ENCODE results near the gene PIGU.
"Not testable (repeated sequence)": the region's sequence is repeated elsewhere in the genome, so short reads cannot be mapped to it uniquely, and the experiment has no call there.

The PIGU gene

GRCh38 chr20:34621383-34622367, 55.2 kb downstream of the PIGU start:
- no peak for DNase-seq (ENCODE audit: low read depth)

GRCh38 chr20:34621036-34621343, 55.9 kb downstream of the PIGU start:
- DNase-seq (ENCODE audit: low read depth), result no peak

GRCh38 chr20:34618676-34619075, 58.2 kb downstream of the PIGU start:
- no peak for DNase-seq (ENCODE audit: low read depth)

- not testable (repeated sequence) for DNase-seq (ENCODE audit: low read depth)
Observed at GRCh38 chr20:34616913-34617312, 60.0 kb downstream of the PIGU start.

GRCh38 chr20:34615477-34615876, 61.4 kb downstream of the PIGU start:
- DNase-seq (ENCODE audit: low read depth), result no peak

GRCh38 chr20:34611976-34612375, 64.9 kb downstream of the PIGU start:
- DNase-seq (ENCODE audit: low read depth), result not testable (repeated sequence)

GRCh38 chr20:34607066-34607465, 69.8 kb downstream of the PIGU start:
- DNase-seq (ENCODE audit: low read depth), result no peak

GRCh38 chr20:34604980-34605788, 71.7 kb downstream of the PIGU start:
- DNase-seq (ENCODE audit: low read depth), result no peak

- DNase-seq (ENCODE audit: low read depth), result no peak
Observed at GRCh38 chr20:34600892-34601653, 75.8 kb downstream of the PIGU start.

- DNase-seq (ENCODE audit: low read depth), result no peak
Observed at GRCh38 chr20:34595377-34596184, 81.3 kb downstream of the PIGU start.

GRCh38 chr20:34586488-34587163, 90.3 kb downstream of the PIGU start:
- no peak for DNase-seq (ENCODE audit: low read depth)

GRCh38 chr20:34585019-34585418, 91.9 kb downstream of the PIGU start:
- no peak for DNase-seq (ENCODE audit: low read depth)

- no peak for DNase-seq (ENCODE audit: low read depth)
Observed at GRCh38 chr20:34583544-34583943, 93.3 kb downstream of the PIGU start.

- no peak for DNase-seq (ENCODE audit: low read depth)
Observed at GRCh38 chr20:34582911-34583310, 94.0 kb downstream of the PIGU start.

GRCh38 chr20:34582221-34582620, 94.7 kb downstream of the PIGU start:
- DNase-seq (ENCODE audit: low read depth), result no peak

- DNase-seq (ENCODE audit: low read depth), result no peak
Observed at GRCh38 chr20:34581341-34582184, 95.3 kb downstream of the PIGU start.

- DNase-seq (ENCODE audit: low read depth), result no peak
Observed at GRCh38 chr20:34579979-34580940, 96.6 kb downstream of the PIGU start.

- DNase-seq (ENCODE audit: low read depth), result no peak
Observed at GRCh38 chr20:34579191-34579978, 97.5 kb downstream of the PIGU start.

Measured in stimulated activated CD8-positive, alpha-beta memory T cell treated with anti-CD3 and anti-CD28 coated beads, Interleukin-12 subunit alpha, Interleukin-12 subunit beta, amount 100 ng/mL, for 4 hours (primary cell).